Endothelial cell of umbilical vein (primary cell): ENCODE measurements around the gene KCTD5.

Source experiments
- CTCF ChIP-seq, 2 donors: IDR thresholded peaks; 1 replicate in 1 of 2; 2 replicates in 1 of 2; pipeline ENCODE4 v1.5.1; 2011; ENCODE audit warnings: low read length in 2 of 2, mild to moderate bottlenecking in 2 of 2, moderate library complexity in 2 of 2, control low read depth in 1 of 2, inconsistent platforms in 1 of 2, low read depth in 1 of 2; ENCODE audit not compliant: insufficient read depth in 1 of 2; ENCODE audit errors: extremely low read depth in 1 of 2
- MYC ChIP-seq: IDR thresholded peaks from one replicate; pipeline ENCODE4 v1.6.1; 2011; ENCODE audit warnings: mild to moderate bottlenecking, low read depth, low read length
- POLR2A ChIP-seq: IDR thresholded peaks from 2 replicates; pipeline ENCODE4 v1.6.1; 2012; ENCODE audit warnings: low read depth, mild to moderate bottlenecking, control low read depth, low read length

GRCh38 chr16:2726923-2727322 lies 44.6 kb downstream of the KCTD5 start:
- no peak for TF ChIP-seq CTCF (IDR thresholded peaks at IDR 0.05; ENCODE audit: extremely low read depth in 1 of 2, insufficient read depth in 1 of 2, low read depth in 1 of 2, low read length in 2 of 2)
- TF ChIP-seq MYC, result no peak
- no peak for TF ChIP-seq POLR2A
